Stimulated activated CD4-positive, alpha-beta T cell treated with anti-CD3 and anti-CD28 coated beads, TNF-alpha, amount 100 ng/mL, for 24 hours (primary cell): Measurements from ENCODE around the gene PLCXD3.
"Not testable (repeated sequence)": the region's sequence is repeated elsewhere in the genome, so short reads cannot be mapped to it uniquely, and the experiment has no call there.

Experiments used
- DNase-seq, 3 experiments: peaks; one replicate each; pipeline ENCODE4 v3.0.0-alpha.2; 2020; ENCODE audit warnings: low read depth in 3 of 3

The PLCXD3 gene

GRCh38 chr5:41485533-41485932 lies 24.9 kb downstream of the PLCXD3 start:
- DNase-seq: no peak

GRCh38 chr5:41482715-41483114 lies 27.7 kb downstream of the PLCXD3 start:
- no peak for DNase-seq

- no peak for DNase-seq
Observed at GRCh38 chr5:41482173-41482572, 28.2 kb downstream of the PLCXD3 start.

GRCh38 chr5:41471571-41472208 lies 38.7 kb downstream of the PLCXD3 start:
- not testable (repeated sequence) for DNase-seq

- DNase-seq: no peak
Observed at GRCh38 chr5:41465493-41466171, 44.8 kb downstream of the PLCXD3 start.

DNA sequence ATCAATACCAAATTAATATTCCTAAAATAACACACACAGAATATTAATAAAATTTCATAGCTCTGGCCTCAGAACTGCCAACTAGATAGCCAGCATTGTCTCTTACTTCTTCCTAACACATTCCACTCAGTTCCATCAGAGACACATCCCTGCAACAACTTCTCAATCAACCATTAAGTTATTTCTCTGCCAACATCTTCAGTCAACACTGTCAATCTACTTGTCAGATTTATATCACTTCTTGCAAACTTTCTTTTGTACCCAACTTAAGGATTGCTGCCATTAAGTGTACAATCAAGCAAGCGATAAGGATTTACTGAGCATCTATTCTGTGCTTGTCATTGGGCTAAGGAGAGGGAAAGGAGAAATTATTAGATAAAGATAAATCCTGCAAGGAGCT lies 50.8 kb downstream of the PLCXD3 start:
- DNase-seq: no peak

DNA sequence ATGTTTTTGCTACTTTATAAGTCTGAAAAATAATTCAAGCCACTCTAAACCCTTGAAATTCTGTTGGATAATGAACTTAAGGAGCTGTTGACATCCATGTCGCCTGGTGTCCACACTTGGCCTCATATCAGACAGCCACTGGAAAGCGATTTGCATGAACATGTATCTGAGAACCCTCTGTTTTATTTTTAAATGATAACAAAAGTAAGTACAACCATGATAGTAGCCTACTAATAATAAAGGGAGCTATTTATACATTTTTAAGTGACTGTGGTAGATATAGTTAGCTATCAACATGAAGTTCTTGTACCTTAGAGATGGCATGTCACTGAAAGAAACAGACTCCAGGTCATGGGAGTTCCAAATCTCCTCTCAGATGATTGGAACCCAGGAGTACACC lies 53.3 kb downstream of the PLCXD3 start:
- no peak for DNase-seq

- DNase-seq: no peak
Observed at GRCh38 chr5:41452506-41452905, 57.9 kb downstream of the PLCXD3 start.

DNA sequence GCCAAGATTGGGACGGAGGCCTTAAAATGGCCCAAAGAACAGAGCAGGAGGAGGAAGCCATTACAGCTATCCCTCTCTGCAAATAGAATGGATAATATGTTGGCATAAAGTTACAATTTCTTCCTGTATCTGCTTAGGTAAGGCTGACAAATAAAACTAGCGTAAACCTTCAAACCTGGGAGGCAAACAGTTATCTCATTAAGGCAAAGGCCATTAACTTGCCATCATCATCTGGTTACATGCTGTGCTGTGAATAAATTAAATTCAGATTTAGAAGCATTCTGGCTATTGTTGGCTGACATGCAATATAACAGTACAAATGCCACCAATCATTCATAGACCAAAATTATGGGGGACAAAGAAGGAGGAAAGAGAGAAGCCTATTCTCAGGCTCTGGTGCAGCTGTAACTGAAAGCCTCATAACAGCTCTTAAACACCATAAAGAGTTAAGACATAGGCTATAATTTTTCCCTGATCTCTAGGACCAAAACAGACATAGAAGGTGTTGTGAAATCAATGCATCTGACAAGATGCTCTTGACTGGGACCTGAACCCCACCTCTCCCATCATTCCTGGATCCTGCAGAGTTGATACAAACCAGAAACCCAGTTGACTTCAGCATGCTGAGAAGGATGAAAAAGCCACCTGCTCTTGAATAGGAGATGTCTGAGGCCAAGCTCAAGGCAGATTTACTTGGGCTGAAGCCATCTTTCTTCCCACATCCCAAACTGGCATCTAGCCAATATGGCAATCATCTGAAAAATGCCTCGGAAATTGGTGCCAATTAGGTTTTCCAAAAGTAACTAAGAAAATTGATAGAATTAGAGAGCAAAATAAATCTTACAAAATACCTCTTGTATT lies 62.5 kb downstream of the PLCXD3 start:
- DNase-seq: no peak

DNA sequence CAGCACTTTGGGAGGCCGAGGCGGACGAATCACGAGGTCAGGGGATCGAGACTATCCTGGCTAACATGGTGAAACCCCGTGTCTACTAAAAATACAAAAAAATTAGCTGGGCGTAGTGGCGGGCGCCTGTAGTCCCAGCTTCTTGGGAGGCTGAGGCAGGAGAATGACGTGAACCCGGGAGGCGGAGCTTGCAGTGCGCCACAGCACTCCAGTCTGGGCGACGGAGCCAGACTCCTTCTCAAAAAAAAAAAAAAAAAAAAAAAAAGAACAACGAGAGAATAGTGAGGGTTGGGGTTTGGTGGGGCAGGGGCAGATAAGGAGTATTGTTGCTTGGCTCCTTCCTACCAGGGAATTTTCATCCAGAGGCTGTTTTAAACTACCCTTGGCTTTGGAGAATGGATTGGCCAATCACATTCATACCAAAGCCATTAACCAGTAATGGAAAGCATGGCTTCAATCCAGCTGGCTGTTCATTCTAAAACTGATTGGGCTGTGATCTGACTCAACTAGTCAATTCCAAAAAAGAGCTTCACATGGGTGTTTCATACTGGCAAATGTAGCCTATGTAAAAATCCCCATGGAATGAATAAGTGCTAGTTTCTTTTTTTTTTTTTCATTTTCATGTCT lies 64.4 kb downstream of the PLCXD3 start:
- DNase-seq: no peak

DNA sequence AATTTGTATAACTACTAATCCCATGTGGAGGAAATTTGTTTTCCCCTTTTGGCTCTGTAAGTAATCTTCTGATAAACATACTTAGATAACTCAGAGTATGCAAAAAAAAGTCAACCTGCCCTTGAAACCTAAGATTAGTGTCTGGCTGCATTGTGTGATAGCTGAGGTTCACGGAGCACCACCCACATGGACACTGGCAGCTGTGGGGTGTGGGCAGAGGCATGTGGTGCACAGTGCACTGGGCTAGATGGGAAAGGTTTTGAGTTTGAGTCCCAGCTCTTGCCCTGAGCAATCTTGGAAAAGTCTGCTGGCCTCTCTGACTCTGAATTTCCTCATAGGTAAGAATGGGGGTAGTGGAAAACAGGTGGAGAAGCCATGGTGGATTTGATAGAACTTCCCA lies 75.1 kb downstream of the PLCXD3 start:
- no peak for DNase-seq

DNA sequence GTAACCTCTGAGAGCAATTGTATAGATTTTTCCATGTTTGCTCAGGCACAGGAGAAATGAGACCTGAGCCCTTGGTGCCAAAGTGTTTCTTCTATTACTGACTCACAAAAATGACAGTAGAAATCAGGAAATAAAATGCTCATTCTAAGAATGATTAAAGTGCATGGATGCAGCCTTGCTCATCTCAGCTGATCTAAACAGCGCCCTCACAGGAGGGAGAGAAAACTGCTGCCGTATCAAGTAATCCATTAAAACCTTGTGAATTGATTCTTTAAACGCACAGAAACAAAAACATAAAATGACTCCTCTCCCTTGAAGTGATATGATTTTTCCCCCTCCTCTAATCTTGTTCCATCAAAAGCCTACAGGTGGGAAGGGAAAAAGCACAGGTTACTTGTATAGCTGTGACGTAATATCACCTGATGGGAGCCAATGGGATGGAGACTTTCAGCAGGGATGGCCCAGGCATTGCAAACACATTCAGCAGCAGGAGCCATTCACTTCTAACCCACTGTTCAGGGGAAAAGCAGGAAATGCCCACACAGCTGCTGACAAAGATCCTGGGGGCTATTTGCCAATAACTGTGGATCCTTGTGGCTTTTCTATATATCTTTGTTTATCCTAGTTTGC lies 76.7 kb downstream of the PLCXD3 start:
- no peak for DNase-seq

GRCh38 chr5:41432481-41433253 lies 77.7 kb downstream of the PLCXD3 start:
- DNase-seq: no peak

GRCh38 chr5:41427505-41427904 lies 82.9 kb downstream of the PLCXD3 start:
- no peak for DNase-seq

GRCh38 chr5:41425736-41426135 lies 84.7 kb downstream of the PLCXD3 start:
- DNase-seq: no peak

GRCh38 chr5:41420492-41421067 lies 89.8 kb downstream of the PLCXD3 start:
- DNase-seq: no peak

- no peak for DNase-seq
Observed at GRCh38 chr5:41418220-41419031, 92.0 kb downstream of the PLCXD3 start.

DNA sequence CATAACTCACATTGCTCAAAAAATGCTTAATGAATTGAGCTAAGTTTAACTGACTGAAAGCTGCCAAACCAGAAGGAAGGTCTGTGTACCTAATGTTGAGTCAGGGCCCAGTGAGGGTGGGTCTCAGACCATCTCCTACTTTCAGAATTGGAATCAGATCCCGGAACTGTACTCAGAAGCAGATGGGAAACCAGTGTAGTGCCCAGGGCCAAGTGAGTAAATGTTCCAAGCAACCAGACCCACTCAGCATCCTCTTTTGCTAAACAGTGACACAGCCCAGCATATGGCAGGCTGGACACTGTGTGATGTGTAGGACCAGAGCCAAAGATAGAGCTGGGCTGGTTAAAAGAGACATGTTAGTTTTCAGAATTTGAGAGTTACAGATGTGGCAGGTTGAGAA lies 94.1 kb downstream of the PLCXD3 start:
- no peak for DNase-seq

GRCh38 chr5:41415242-41415641 lies 95.2 kb downstream of the PLCXD3 start:
- no peak for DNase-seq

- DNase-seq: no peak
Observed at GRCh38 chr5:41414598-41414997, 95.8 kb downstream of the PLCXD3 start.
